Activated CD4-positive, alpha-beta T cell treated with anti-CD3 and anti-CD28 coated beads for 4 hours (primary cell): ENCODE measurements around the gene RAD23B.
A peak's percentile ranks its signal among the peaks of the same experiment; 100 is the strongest.

Experiments used
- DNase-seq, 2 donors: peaks; one replicate each; pipeline ENCODE4 v3.0.0-alpha.2; 2020

Gene RAD23B

GRCh38 chr9:107337676-107338590 is 54.9 kb downstream of the RAD23B start:
- no peak for DNase-seq

DNA sequence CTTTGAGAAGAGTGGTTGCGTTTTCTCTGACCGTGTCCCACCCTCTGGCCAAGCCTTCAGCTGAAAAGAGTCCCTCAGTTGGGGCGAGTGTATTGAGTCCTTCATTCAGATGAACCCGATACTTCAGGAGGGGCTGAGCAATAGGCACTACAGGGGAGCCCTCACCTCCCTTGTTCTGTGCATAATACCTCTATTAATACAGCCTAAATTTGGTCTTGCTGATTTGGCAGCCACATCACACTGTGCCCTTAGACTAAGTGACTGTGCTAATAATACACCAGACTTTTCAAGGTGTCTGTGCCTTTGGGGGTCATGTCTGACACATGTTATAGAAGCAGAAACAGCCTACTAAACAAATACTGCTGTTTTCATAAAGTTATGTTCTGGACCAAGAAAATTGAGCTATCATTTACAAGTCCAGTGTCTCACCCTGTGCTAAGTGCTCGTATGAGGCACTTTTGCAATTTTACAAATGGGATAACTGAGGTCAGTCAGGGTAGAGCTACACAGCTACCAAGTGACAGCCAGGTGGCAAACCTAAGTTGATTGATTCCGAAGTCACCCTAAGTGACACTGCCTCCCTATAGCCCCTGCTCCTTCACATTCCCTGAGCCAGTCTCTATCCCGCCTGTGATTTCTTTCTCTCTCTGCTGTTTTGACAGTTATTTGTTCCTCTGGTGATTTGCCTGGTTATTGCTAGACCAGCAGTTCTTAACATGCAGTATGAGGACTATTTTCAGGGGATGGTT is 56.0 kb downstream of the RAD23B start:
- no peak for DNase-seq

- DNase-seq = peak; percentile 81 to 87
Measured at GRCh38 chr9:107340920-107341632, 58.0 kb downstream of the RAD23B start.

DNA sequence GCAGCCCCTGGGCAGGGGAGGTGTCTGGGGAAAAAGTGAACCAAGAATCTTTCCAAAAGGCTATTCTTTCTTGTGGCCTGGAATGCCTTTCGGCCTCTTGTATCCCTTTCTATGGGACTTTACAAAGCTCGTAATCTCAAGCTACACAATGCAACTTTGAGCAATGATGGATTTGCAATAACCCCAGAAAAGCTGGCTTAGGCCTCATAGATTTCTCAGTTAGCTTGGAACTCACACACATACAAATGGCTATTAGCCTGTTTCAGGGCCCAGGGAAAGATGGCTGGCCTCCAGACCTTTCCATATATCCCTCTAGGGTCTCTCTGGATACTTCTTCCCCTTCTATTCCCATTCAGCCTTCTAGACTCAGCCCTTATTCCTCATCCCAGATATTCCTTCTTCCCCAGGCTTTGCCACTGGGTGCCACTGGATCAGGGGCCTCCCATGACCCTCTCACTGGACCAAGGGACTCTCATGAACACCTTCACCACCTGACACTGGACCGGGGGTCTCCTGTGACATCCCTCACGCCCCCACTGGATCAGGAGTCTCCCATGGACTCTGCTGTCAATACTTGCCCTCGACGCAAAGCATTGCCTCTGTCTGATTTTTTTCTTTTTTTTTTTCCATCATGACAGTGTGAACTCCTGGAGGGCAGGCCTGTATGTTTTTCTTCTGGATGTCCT is 59.5 kb downstream of the RAD23B start:
- DNase-seq = no peak

DNA sequence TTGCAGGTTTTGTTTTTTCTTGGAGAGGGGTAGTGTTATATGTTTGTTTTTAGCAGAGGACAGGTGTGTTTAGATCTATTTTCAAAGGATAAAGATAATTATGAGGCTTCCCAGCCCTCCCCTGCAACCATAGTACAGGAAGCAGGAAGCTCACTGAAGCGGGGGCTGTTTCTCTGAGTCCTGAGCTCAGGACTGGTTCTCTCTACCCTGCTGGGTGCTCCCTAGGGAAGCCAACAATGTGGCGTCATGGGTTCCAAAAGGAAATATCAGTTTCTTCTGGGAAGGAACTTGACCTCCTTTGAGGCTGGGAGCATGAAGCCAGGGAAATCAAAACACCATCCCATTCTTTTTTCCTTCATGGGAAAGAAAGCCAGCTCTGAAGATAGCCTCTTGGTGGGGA is 62.2 kb downstream of the RAD23B start:
- no peak for DNase-seq

DNA sequence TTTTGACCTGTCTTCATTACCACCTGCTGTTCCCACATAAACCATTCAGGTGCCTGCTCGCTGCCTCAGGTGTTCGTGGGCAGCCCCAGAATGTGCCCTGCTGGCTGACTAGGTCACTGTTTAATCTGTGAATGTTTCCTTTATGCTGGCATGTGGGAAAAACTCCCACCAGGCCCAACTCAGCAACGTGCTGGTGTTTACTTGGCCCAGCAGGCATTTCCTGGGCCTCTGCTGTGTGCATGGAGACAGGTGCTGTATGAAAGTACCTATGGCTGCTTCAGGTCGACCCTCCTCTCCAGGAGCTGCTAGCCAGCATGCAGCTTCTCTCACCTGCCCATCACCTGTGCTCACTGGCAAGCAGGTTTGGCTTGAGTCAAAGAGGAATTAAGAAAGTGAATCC is 65.8 kb downstream of the RAD23B start:
- no peak for DNase-seq

- no peak for DNase-seq
Measured at GRCh38 chr9:107350443-107350842, 67.4 kb downstream of the RAD23B start.

- DNase-seq = no peak
Measured at GRCh38 chr9:107351382-107352045, 68.4 kb downstream of the RAD23B start.

GRCh38 chr9:107355394-107355793 is 72.3 kb downstream of the RAD23B start:
- DNase-seq = no peak

- DNase-seq = no peak
Measured at GRCh38 chr9:107358986-107359385, 75.9 kb downstream of the RAD23B start.

DNA sequence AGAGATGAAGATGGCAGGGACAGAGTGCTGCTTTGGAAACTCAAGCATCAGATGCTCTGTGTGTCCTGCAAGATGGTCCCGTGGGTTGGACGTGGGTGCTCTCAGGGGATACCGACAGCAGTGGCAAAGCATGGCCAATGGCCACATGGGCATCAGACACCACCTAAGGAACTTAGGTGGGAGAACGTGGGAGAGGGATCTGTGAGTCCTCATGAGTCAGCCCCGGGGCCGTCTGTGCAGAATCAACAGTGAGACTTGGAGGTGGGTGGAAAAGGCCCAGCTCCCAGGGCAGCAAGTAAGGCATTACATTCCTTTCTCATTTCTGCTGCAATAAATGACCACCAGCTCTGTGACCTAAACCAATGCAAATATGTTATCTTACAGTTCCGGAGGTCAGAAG is 77.0 kb downstream of the RAD23B start:
- no peak for DNase-seq

DNA sequence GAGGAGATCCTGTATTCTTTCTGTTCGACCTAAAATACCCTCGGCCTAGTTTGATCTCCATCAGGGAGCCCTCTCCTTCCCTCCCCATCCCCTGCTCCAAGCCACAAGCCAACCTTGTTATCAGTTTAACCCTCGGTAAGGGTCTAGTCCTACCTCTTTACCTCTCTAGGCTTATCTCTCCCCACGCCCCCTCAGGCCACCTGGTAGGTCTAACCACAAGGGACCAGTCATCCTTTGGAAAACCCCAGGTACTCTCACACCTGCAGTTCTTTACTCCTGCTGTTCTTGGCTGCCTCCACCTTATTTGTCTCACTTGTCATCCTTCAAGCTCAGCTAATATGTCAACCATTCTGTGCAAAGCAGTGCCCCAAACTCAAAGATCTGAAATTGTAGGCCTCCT is 78.7 kb downstream of the RAD23B start:
- no peak for DNase-seq

DNA sequence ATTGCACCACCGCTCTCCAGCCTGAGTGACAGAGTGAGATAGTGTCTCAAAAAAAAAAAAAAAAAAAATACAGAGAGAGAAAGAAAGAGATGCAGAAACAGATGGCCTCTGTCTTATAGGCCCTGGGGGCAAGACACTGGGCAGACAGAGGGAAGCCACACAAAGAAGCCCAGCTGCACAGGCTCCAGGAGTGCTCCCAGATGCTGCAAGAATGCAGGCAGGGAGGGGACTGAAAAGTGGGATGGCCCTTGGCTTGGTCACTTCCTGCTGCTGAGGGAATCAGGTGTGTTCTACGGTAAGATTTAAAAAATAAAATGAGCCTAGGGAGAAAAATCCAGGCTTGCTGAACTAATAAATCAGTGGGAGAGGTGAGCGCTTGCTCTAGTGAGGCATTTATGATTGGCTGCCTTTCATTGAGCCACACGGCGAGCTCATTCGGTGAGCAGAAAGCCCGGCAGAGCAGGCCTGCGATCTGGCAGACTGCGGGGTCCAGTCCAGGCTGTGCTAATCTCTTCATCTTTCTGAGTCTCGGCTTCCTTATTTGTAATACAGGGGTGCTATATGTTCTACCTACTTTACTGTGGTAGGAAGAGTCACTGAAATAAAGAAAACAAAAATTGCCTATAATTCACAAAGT is 80.6 kb downstream of the RAD23B start:
- no peak for DNase-seq

GRCh38 chr9:107367727-107368502 is 84.8 kb downstream of the RAD23B start:
- DNase-seq = no peak

- DNase-seq = no peak
Measured at GRCh38 chr9:107368696-107369095, 85.6 kb downstream of the RAD23B start.

GRCh38 chr9:107373809-107374208 is 90.7 kb downstream of the RAD23B start:
- no peak for DNase-seq

DNA sequence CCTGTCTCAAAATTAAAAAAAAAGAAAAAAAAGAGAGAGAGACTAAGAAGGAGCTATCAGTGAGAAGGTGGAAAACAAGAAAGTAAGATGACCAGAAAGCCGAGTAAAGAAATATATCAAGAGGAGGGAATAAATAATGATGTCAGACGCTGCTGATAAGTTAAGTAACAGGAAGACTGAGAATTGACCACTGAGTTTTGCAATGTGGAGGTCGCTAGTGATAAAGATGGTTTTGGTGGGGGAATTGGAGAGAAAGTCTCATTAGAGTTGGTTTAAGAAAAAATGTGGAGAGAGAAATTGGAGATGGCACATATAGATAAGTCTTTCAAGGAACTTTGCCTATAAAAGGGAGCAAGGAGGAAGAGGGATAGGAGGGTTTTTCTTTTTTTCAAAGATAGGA is 91.9 kb downstream of the RAD23B start:
- no peak for DNase-seq

- no peak for DNase-seq
Measured at GRCh38 chr9:107375651-107376369, 92.7 kb downstream of the RAD23B start.

- no peak for DNase-seq
Measured at GRCh38 chr9:107378006-107378405, 94.9 kb downstream of the RAD23B start.
